ENCODE data around the gene ZEB2.

Gene ZEB2

GRCh38 chr2:144512470-144512869 lies 7.4 kb downstream of the ZEB2 start:
- DNase-seq: no peak

DNA sequence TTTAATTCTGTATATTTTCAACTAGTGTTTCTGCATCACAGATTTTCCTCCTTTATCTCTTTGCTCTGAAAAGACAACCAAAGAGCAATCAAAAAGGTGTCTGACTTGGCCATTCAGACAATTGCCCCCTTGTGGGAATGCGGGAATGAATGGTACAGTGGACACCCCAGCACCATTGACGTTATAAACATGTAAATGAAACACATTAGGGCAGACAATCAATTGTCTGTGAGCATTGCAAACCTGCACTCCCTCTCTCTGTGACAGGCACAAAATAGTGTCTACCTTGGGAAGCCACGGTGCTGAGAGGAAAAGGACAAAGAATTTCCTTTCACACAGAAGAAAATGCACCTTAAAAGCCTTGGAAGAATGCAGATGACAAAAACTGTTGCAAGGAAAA lies 8.0 kb downstream of the ZEB2 start:
- DNase-seq: no peak

GRCh38 chr2:144511226-144511810 lies 8.6 kb downstream of the ZEB2 start:
- no peak for DNase-seq

DNA sequence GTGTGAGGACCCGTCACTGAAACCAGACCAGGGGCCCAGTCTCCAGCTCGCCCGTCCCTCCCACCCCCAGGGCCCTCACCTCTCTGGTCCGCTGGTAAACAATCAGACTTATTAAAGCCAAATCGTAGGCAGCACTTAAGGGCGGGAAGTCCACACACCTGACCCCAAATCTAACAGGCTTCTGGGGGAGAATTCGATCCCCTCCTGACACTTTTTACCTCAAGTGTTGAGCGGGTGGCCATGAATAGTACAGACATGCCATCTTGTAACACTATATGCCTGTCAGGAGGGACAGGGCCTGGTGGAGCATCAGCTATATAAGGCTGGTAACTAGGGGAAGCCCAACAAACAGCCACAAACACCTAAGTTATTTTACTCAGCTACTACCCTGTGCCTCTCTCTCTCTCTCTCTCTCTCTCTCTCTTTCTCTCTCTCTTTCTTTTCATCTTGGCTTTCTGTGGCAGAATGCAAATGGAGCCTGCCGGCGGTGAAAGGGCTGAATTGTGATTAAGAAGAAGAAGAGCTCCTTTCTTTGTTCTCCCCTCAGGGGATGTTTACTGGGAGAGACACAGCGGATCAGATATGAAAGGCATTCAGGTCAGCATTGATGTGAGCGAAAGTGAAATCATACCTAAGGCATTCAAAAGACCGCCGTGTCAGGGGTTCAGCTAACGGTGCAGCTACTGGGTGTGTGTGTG lies 9.5 kb downstream of the ZEB2 start:
- peak in 1 of 2 experiments; percentile 17 for DNase-seq

GRCh38 chr2:144509879-144510221 lies 10.1 kb downstream of the ZEB2 start:
- DNase-seq: no peak

DNA sequence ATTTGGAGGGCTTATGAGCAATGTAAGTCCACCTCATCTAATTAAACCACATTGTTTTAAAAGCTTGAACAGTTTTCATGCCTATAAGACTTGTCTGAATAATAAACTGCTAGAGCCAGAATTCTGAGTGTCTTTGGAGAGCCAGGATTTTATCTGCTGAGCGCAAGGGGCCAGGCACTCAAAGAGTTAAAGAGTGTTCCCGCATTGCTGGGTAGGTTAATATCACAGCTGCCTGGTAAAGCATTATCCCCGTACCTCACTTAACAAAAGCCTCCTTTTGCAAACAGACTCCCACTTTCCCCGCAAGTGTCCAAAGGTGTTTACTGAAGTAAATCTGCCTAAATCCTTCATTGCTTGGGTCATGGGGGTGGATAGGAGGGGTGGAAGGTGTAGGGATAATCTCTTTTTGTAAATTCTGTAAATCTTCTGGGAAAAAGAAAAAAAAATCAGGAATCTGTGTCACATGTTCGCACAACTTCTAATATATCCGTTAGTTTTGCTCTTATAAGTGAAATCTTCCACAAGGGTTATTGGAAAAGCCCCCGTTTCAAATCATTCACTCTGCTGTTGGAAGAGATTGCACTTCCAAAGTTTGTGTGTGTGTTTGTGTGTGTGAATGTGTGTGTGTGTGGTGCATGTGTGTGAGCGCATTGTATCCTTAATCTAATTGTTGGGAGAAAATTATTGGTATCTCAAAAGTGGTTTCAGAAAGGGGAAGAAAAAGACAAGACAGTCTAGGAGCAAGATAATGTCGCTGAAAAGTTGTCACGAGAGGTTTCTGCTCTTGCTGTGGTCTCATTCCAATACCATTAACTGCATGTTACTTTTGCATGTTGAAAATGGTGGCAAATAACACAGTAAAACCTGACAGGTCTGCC lies 10.7 kb downstream of the ZEB2 start:
- DNase-seq: peak; percentile 29 to 33

GRCh38 chr2:144508172-144508851 lies 11.6 kb downstream of the ZEB2 start:
- DNase-seq: peak; percentile 33 to 34

DNA sequence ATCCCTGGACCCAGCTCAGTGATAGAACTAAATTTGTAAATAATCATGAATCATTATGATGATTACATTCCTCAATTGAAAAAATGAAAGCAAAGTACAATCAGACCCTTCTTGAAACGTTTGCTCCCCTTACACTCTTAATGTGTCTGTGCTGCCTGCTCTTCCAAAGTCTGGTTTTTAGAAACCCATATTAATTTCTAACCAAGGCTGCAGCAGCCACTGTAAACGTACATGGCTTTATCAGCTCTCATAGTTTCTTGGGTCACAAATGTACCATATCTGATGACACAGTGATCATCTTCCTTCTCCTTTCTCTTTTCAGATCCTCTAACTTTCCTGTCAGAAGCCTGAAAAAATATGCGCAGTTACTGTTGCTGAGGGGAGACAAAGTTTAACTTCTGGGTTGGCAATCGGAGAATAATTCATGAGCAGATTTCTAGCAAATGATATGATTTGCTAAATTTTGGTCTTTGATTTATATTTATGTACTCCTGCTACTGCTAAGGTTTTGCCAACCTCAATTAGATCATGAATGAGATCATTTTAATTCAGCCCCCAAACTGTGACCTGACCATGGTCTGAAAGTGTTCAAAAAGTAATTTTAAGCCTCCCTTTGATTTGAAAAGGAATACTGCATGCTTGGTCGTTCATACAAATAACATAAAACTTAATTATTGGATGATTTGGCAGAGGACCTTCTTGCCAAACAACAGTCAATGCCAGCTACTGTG lies 12.3 kb downstream of the ZEB2 start:
- no peak for DNase-seq

GRCh38 chr2:144505245-144505831 lies 14.6 kb downstream of the ZEB2 start:
- no peak for DNase-seq

- DNase-seq: no peak
These were observed 15.7 kb downstream of the ZEB2 start for GRCh38 chr2:144504218-144504641.

DNA sequence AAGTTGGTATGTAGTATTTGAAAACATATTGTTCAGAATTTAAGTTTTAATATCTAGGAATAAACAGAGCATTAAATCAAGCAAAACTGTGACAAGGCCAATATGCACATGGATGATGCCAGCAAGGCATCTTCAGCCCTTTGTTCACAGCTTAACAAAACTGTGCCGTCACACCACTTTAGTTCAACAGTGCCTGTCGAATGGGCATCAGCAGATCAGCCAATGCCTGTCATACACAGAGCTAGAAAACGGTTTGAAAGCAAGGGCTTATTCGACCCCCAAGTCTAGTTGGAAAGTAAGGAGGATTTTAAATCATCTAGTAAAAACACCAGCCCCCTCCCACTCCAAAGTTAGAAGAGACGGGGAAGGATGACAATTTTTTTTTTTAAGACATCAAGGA lies 16.7 kb downstream of the ZEB2 start:
- no peak for DNase-seq

GRCh38 chr2:144502369-144502768 lies 17.6 kb downstream of the ZEB2 start:
- no peak for DNase-seq

GRCh38 chr2:144501627-144502026 lies 18.3 kb downstream of the ZEB2 start:
- DNase-seq: no peak

DNA sequence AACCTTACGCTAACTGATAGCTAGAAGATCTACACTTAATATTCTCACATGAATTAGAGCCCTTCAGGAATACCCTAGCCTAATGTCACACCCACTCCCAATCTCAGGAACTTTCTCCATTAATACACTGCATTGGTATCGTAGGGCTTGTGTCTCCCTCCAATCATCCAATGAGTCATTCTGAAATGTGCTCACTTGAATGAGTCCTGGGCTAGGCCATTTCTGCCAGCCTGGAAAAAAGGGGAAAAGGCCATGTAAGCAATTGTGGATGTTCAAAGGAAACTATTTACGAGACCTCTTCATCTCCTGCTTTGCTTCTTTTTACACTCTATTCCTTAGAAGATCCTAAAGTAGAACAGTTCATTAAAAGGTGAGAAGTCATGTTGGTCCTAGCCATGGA lies 18.8 kb downstream of the ZEB2 start:
- no peak for DNase-seq

DNA sequence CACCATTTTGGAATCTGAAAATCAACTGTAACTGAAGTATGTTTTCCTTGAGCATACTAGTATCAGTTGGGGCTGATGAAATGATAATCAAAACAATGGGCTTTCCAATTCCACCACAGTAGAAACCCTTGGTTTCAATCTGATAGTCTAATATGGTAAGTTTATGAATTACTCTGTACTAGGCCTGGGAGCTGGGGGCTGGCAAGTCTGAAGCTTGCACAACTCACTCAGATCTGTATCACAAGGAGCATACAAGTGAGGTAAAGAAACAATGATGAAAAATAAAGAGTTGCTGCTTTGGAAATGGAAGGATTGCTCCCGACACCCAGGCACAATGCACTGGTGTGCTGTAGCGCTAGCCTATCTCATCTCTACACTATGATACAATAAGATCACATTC lies 19.4 kb downstream of the ZEB2 start:
- no peak for DNase-seq

- DNase-seq: no peak
These were observed 21.6 kb downstream of the ZEB2 start for GRCh38 chr2:144498277-144498676.

DNA sequence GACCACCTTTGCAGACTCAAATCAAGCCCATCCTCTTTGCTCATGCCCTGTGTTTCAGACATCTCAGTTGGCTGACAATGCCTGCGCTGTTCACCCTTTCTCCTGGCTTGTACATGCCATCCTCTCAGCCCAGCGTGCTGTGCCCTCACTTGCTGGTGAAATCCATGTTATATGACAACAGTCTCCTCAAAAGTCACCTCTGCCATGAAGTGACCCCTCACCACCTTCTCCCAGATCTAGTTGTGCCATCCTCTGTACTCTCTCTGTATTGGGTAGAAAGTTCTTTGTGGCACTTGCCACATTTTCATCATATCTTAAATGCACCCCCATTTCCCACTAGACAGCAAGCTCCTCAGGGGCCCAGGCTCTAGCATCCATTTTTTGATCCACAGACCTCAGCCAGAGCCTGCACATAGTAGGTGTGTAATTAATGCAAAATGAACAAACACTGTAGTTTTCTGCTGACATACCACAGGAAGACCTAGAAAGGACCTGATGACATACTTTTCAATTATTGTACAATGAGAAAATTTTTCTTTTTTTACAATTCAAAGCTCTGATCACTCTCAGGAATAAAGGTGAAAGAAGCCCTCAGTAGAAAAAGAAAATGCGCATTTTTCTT lies 22.8 kb downstream of the ZEB2 start:
- DNase-seq: no peak

GRCh38 chr2:144496092-144496976 lies 23.6 kb downstream of the ZEB2 start:
- no peak for DNase-seq

DNA sequence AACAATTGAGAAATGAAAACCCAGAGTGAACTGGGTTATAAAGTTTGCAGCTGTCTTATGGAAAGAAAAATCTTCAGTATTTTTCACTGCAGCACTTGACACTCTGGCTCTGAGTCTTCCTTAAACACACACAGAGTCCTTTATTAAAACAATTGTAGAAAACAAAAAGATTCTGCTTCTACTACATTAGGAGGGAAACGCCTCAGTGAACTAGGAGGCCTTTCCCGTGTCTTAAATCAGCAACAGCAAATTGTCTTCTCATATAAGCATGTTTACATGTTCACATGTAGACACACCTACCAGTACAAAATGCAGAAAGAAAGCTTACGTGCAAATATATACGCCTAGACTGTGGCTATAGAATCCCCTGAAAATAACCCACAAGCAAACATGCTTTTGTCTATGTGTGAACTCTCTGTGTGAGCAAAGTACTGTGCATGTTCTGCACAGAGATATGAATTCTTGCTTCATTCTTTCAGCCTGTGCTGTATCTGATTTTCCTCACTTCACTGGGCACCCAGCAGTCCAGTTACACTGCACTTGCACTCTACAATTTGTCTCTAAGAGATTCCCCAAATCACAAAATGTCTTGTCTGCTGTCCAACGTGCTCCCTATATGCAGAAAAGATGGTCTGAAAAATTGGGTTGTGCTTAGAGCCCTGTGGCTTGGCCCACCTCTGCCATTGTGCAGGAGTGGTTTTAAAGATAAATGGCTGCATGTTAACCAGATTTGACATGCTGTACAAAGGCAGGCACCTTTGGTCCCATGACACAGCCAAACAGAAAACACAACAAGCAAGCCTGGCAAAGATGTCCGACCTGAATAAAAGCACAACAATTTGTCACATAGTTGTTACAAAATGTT lies 24.5 kb downstream of the ZEB2 start:
- DNase-seq: no peak

Data from AML-193 (cell line).